ENCODE results near the gene NAA60. TPM values are rescaled to one million over a fixed set of nuclear protein-coding genes. Genes with fewer than 3 reads are reported as not detected.

NAA60 gene
- total RNA-seq, 1 donor from 2014 or later: 39.1 TPM

DNA sequence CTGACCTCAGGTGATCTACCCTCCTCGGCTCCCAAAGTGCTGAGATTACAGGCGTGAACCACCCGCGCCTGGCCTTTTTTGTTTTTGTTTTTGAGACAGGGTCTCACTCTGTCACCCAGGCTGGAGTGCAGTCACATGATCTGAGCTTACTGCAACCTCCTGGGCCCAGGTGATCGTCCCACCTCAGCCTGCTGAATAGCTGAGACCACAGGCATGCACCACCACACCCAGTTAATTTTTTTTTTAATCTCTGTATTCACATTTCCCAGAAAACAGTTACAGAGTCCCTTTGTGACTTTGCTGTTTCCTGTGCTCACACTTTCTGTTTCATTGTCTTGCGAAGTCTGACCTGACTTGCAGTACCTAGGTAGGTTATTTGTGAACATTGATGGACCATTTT, 60.0 kb downstream of the NAA60 start:
- peak; percentile 26 for DNase-seq (ENCODE audit: low spot score)

DNA sequence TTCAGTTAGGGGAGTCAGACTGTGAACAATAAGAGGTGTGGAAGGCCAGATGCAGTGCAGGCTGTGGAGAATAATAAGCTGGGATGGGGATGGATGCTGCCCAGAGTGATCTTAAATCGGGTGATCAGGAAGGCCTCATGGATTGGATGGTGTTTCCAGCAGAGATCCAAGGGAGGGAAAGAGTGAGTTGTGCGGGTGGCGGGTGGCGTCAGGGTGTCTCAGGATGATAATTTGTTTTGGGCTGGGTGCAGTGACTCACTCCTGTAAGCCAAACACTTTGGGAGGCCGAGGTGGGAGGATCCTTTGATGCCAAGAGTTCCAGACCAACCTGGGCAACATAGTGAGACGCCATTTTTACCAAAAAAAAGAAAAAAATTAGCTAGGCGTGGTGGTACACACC, 65.3 kb downstream of the NAA60 start:
- DNase-seq (ENCODE audit: low spot score): peak; percentile 41

DNA sequence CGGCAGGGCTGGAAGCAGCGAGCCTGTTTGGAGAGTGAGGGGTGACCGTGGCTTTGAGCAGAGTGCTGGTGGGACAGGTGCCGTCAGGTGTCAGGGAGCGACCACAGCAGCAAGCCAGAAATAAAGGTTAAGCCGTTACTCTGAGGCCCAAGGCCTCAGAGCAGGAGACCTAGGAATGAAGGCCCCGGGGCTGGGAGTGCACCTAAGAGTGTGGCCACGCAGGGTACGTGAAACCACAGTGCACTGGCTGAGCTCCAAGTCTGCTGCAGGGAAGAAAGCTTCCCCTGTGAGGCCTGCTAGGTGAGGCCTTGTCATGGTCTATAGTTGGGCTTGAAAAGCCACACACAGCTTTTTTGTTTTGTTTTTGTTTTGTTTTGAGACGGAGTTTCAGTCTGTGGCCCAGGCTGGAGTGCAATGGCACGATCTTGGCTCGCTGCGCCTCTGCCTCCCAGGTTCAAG, 66.0 kb downstream of the NAA60 start:
- peak; percentile 80 for DNase-seq (ENCODE audit: low spot score)

DNA sequence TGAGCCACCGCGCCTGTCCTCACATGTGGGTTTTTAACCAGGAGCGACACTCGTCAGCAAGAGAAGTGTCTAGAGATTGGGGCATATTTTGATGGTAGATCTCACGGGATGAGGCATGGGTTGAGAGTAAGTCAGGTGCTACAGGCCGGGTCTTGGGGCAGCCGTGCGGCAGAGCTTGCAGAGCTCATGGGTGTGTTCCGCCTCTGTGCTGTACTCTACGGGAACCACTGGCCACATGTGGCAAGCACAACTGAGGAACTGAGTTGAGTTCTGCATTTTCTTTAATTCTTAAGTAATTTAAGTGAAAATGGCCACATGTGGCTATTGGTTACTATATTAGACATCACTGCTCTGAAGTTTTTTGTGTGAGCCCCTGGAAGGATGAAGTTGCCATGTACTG, 66.9 kb downstream of the NAA60 start:
- peak; percentile 43 for DNase-seq (ENCODE audit: low spot score)

DNA sequence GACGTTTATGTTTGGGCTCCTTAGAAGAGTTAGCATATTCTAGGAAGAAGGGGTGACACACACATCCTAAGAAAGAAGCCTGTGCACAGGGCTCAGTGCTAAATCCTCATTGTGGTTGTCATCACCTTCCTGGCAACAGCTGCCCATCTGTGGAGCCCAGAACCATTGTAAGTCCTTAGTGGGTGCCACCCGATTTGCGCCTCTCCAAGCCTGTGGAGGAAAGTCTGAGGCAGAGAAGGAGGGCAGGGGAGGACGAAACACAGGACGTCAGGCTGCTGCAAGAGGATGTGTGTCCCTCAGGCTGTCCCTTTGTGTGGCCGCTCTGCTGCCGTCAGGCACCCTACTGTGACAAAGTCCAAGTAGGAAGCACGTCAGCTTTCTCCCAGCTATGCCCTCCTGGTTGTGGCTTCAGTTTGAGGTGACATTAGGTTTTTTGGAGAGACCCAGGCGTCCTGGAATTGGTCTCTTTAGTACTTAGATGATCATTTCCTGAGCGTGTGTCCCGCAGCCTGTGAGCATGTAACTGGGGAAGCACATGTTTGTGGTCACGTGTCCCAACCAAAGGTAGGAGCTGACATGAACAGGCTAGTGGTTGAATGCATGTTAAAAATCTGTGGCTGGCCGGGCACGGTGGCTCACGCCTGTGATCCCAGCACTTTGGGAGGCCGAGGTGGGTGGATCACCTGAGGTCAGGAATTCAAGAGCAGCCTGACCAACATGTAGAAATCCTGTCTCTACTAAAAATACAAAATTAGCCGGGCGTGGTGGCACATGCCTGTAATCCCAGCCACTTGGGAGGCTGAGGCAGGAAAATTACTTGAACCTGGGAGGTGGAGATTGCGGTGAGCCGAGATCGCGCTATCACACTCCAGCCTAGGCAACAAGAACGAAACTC, 68.1 kb downstream of the NAA60 start:
- DNase-seq (ENCODE audit: low spot score): peak; percentile 82

DNA sequence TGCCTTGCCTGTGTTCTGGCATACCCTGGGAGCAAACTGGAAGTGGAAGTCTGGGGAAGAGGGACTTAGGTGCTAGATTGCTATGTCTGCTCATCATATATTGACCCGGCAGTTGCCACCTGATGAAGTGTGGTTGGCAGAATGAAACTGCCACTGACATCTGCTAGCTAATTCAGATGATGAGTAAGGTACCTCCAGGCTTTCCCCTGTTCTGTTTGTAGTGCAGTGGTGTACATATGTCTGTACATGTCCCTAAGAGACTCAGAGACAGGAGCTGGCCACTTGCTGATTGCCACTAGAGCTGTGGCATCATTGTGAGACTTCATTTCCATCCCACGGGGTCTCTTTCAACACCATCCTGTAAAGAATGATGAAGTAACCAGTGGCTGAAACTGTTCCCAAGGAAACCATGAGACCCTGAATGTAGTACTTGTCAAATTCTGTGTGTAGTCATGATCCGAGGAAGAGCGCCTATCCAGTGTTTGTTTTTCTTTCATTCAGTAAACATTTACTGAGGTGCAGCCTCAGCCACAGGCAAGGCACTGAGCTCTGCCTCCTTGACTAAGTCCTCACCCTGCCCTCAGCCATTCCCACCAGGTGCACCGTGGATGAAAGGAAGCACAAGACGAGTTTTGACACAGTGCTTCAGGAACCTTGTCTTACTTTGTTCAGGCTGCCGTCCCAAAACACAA, 70.6 kb downstream of the NAA60 start:
- peak; percentile 43 for DNase-seq (ENCODE audit: low spot score)

DNA sequence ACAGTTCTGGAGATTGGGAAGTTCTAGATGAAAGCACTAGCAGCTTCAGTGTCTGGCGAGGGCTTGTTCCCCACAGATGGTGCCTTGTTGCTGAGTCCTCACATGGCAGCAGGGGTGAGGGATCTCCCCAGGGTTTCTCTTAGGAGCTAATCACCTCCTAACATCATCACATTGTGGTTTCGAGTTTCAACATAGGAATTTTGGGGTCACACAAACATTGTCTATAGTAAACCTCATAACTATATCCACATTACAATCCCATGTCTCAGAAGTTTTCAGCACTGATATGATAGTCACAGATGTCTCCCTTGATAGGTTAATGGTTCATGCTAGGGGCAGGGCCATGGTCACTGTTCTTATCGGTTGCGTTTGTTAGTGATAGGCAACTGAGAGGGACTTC, 71.1 kb downstream of the NAA60 start:
- DNase-seq (ENCODE audit: low spot score): peak; percentile 11

DNA sequence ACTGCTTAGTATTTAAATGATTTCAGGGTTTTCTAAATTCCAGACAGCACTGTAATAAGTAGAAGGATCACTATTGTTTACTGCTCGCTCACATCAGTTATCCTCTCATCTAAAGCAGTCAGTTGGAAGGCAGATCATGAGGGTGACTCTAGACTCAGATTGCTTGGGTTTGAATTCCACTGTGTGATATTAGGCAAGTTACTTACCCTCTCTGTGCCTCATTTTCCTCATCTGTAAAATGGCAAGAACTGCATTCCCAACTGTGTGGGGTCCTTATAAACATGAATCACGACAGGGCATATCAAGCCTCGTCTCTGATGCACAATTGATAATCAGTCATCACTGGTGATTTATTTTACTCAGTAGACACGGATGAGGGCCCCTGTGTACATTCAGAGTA, 72.4 kb downstream of the NAA60 start:
- no peak for DNase-seq (ENCODE audit: low spot score)

DNA sequence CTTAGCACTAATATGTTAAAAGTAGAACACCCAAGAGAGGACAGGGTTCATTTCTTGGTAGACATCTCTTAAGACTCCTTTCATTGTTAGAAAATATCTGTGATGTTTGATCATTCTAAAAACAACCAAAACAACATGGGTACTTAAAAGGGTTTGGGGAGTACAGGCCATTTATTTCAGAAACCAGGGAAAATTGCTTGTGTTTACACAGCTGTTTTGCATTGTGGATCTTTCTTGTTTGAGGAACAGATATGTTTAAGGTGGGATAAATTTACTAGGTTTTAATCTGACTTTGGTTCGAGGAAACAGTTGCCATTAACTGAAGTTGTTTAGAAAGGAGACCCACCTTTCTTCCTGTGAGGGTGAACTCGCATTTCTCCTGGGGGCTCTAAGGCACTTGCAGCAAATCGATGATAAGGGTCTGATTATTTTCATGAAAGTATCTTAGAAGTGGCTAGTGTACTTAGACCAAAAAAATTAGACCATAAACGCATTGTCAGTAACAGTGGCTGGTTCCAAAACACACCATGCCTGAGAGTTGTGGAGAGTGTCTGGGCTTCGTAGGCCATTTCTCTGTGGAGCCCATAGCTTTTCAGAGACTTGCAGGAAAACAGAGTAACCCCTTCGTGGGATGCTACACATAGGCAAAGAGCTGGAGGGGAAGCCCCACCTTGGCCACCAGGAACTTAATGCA, 75.0 kb downstream of the NAA60 start:
- DNase-seq (ENCODE audit: low spot score): no peak

DNA sequence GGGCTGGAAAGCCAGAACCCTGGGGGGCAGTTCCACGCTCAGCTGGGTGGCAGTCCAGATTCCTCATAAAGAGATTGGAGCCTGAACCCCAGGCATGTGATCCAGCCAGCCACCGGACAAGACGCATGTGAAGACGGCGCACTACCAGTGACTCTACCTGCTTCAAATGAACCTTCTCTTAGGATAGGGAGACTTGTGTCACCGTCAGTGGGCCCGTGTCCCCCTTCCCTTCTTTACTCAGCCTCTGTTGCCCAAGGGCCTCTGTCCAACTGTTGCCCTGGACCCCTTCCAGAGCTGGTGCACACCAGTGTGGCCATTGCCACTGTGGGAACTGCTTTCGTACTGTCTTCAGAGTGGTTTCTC, 75.5 kb downstream of the NAA60 start:
- peak; percentile 73 for DNase-seq (ENCODE audit: low spot score)

DNA sequence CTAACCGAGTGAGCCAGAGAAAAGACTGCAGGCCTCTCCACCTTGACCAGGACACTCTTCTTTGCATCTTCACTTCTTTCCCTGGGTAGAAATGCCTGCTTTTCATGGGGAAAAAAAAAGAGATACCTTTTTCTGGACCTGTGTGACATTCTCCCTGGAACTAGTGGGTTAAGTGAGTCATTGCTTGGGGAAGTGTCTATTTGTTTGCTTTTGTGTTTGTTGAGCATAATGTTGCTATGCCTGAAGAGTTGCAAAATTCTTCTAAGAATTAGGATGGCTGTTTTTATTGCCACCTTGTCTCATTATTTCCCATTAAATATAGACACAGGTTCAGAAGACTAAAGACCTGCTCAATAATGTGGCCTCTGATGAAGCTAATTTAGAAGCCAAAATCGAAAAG, 76.1 kb downstream of the NAA60 start:
- no peak for DNase-seq (ENCODE audit: low spot score)

DNA sequence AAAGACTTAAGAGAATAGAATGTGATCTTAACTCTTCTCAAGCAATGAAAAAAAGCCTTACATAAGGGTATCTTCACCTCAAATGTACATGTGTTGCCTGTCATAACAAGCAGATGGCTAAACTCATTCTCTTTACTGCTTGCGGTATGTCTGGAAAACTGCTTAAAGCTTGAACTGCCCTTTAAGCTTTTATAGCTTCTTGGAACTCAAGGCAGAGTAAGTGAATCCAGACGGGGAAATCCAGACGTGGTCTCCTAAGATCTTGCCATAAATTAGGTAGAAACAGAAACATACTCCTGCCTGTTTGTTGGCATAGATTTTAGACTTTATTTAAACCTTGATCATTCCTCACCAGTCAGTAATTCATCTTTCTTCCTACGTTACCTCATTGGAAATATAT, 76.9 kb downstream of the NAA60 start:
- no peak for DNase-seq (ENCODE audit: low spot score)

DNA sequence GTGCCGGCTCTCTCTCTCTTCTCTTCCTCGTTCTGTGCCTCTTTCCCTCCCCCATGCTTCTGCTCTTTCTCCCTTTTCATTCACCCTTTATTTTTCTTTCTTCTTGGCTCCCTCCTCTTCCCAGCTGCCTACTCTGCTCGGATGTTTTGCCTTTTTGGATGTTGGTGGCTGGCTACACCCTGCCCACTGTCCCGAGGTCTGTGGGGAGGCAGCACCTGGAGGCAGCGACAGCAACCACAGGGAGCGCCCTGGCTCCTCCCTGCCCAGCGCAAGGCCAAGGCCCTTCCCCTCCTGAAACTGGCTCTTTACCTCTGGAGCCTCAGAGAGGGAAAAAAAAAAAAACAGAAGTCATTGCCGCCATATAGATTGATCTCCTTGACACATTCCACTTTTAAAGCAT, 77.4 kb downstream of the NAA60 start:
- DNase-seq (ENCODE audit: low spot score): peak; percentile 43

DNA sequence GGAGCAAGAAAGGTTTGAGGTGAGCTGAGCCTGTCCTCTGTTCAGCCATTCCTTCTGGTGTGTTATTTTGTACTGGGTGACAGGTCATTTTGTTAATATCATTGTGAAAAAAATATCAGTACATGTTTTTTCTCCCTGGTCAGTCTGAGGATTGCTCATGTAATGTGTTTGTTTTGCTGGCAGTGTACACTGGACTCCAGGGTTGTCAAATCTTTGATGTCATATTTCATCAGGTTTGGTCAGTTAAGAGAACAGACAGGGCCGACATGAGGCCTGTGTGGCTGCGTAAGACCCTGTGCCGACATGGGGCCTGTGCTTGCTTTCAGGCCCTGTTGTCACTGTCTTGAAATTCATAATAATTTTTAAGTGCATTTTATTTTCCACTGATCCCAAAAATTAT, 79.8 kb downstream of the NAA60 start:
- DNase-seq (ENCODE audit: low spot score): peak; percentile 26

DNA sequence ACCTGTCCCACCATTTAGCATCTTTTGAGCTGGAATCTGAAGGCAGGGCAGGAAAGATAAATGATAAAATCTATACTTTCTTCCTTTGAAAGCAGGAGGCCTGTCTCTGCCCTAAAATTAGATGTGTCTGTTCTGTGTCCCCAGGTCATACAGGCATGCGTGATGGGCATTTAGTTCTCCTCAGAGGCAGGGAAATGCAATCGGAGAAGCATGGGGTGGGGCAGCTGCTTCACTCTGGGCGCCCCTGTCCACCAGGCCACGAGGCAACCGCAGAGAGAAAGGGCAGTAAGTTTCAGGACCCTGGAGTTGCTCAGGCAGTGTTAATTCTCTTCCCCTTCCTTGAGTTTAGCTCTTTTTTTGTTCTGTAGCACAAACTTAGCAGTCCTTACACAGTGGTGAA, 82.5 kb downstream of the NAA60 start:
- no peak for DNase-seq (ENCODE audit: low spot score)

DNA sequence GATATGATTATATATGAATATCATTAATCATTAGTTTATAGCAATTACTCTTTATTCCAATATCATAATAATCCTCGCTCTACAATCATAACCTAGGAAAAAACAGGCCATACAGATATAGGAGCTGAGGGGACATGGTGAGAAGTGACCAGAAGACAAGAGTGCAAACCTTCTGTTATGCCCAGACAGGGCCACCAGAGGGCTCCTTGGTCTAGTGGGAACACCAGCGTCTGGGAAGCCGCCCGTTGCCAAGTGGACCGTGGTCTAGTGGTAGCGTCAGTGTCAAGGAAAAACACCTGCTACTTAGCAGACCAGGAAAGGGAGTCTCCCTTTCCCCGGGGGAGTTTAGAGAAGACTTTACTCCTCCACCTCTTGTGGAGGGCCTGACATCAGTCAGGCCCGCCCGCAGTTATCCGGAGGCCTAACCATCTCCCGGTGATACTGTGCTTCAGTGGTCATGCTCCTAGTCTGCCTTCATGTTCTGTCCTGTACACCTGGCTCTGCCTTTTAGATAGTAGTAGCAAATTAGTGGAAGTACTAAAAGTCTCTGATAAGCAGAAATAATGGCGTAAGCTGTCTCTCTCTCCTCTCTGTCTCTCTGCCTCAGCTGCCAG, 83.8 kb downstream of the NAA60 start:
- peak; percentile 89 for DNase-seq (ENCODE audit: low spot score)

DNA sequence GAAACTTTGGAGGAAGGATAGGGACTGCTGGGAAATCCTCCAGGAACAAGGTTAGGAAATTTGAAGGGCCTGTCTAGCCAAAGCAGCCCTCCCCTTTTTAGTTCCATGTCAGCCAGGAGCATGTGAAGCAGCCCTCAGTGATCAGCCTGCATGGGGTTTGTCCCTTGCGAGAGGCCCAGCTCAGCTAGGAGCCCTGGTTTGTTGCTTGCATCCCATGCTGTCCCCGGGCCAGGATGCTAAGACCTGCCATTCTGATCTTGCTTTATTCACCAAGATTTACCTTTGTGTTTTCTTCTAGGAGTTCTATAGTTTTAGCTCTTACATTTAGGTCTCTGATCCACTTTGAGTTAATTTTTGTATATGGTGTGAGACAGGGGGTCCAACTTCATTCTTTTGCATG, 84.9 kb downstream of the NAA60 start:
- peak; percentile 39 for DNase-seq (ENCODE audit: low spot score)

DNA sequence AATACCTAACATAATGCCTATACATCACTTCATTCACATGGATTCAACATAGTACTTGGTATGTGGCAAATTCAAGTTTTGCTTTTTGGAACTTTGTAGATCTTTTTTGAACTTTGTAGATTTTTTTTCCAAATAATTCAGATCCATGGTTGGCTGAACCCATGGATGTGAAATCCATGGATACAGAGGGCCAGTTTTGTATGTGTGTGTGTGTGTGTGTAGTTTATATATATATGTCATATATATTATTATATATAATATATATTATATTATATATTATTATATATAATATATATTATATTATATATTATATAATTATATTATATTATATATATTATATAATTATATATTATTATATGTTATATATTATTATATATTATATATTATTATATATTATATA, 85.7 kb downstream of the NAA60 start:
- no peak for DNase-seq (ENCODE audit: low spot score)

DNA sequence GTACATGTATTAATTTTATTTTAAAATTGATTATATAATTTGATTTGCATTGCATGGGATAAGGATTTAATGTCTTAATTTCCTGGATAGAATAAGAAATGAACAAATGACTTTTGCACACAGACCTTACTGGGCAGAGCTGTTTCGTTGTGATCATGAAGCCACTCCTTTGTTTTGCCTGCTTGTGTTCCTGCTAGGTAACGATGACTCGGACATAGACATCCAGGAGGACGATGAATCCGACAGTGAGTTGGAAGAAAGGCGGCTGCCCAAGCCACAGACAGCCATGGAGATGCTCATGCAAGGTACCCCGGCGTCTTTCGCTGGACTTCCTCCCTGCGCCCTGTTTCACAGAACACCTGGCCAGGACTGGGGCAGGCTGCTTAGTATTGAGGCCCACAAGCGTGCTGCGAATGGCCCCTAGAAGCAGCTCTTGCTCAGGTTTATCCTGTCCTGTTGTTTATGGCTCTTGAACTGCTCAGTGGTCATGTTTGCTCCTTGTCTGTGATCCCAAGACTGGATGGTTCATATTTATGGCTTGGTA, 87.0 kb downstream of the NAA60 start:
- peak; percentile 85 for DNase-seq (ENCODE audit: low spot score)

DNA sequence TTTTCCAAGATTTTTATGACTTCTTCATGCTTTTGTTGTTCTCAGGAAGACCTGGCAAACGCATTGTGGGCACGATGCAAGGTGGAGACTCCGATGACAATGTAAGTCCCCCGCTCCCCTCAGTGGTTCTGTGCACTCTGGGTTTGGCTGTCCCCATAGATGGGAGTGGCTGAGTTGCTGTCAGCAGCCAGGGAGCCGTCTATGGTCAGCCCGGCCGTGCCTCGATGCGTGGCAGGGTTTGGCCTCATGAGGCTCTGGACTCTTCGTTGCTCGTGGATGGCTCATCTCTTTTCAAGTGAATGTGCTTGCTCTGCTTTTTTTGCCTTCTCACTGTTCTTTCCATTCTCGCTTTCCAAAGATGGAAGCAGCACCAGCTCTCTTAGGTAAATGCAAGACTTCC, 89.3 kb downstream of the NAA60 start:
- peak; percentile 64 for DNase-seq (ENCODE audit: low spot score)

DNA sequence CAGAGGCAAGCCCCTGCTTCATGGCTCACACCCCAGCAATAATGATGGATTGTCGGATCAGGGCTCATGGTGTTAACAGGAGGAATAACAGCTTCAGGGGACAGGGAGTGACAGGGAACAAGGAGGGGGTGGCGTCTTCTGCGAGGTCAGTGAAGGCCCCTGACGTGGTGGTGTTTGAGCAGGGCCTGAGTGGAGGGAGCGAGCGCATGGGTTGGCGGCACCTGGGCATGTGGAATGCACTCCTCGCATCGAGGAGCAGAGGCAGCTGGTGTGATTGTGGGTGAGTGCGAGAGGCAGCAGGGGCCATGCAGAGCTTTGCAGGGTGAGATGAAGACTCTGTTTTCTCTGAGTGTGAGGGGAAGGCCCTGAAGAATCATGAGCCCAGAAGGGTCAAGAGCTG, 90.6 kb downstream of the NAA60 start:
- peak; percentile 68 for DNase-seq (ENCODE audit: low spot score)

Data from mesenteric fat pad (tissue), 1 donor.